ENCODE data around the gene PRR33.

Gene PRR33

GRCh38 chr11:1916132-1916985, 24.7 kb upstream of the PRR33 start:
- DNase-seq (ENCODE audit: low spot score) = no peak

- no peak for DNase-seq (ENCODE audit: low spot score)
These were observed 24.1 kb upstream of the PRR33 start for GRCh38 chr11:1915795-1916131.

- no peak for DNase-seq (ENCODE audit: low spot score)
These were observed 21.8 kb upstream of the PRR33 start for GRCh38 chr11:1913271-1914060.

GRCh38 chr11:1912289-1912878, 20.7 kb upstream of the PRR33 start:
- no peak for DNase-seq (ENCODE audit: low spot score)

- DNase-seq (ENCODE audit: low spot score) = no peak
These were observed 17.8 kb upstream of the PRR33 start for GRCh38 chr11:1909524-1909923.

- DNase-seq (ENCODE audit: low spot score) = no peak
These were observed 16.9 kb upstream of the PRR33 start for GRCh38 chr11:1908618-1909017.

GRCh38 chr11:1906611-1907423, 15.1 kb upstream of the PRR33 start:
- DNase-seq (ENCODE audit: low spot score) = no peak

- DNase-seq (ENCODE audit: low spot score) = no peak
These were observed 14.5 kb upstream of the PRR33 start for GRCh38 chr11:1906181-1906580.

GRCh38 chr11:1899686-1900085, 8.0 kb upstream of the PRR33 start:
- no peak for DNase-seq (ENCODE audit: low spot score)

- no peak for DNase-seq (ENCODE audit: low spot score)
These were observed 7.4 kb upstream of the PRR33 start for GRCh38 chr11:1899090-1899489.

GRCh38 chr11:1896923-1897322, 5.2 kb upstream of the PRR33 start:
- peak; percentile 4 for DNase-seq (ENCODE audit: low spot score)

- DNase-seq (ENCODE audit: low spot score) = no peak
These were observed 4.8 kb upstream of the PRR33 start for GRCh38 chr11:1896468-1896867.

- no peak for DNase-seq (ENCODE audit: low spot score)
These were observed 3.1 kb upstream of the PRR33 start for GRCh38 chr11:1894759-1895158.

GRCh38 chr11:1893581-1894359, 2.1 kb upstream of the PRR33 start:
- DNase-seq (ENCODE audit: low spot score) = no peak

GRCh38 chr11:1892558-1892957, 863 bp upstream of the PRR33 start:
- no peak for DNase-seq (ENCODE audit: low spot score)

- no peak for DNase-seq (ENCODE audit: low spot score)
These were observed 421 bp upstream of the PRR33 start for GRCh38 chr11:1892116-1892515.

GRCh38 chr11:1890856-1891830, 552 bp downstream of the PRR33 start:
- no peak for DNase-seq (ENCODE audit: low spot score)

- no peak for DNase-seq (ENCODE audit: low spot score)
These were observed 1.5 kb downstream of the PRR33 start for GRCh38 chr11:1889941-1890855.

Data from putamen (tissue), 1 donor.